Measurements from ENCODE around the gene TMPRSS13.
"Not testable (repeated sequence)": the region's sequence is repeated elsewhere in the genome, so short reads cannot be mapped to it uniquely, and the experiment has no call there.

The TMPRSS13 gene

DNA sequence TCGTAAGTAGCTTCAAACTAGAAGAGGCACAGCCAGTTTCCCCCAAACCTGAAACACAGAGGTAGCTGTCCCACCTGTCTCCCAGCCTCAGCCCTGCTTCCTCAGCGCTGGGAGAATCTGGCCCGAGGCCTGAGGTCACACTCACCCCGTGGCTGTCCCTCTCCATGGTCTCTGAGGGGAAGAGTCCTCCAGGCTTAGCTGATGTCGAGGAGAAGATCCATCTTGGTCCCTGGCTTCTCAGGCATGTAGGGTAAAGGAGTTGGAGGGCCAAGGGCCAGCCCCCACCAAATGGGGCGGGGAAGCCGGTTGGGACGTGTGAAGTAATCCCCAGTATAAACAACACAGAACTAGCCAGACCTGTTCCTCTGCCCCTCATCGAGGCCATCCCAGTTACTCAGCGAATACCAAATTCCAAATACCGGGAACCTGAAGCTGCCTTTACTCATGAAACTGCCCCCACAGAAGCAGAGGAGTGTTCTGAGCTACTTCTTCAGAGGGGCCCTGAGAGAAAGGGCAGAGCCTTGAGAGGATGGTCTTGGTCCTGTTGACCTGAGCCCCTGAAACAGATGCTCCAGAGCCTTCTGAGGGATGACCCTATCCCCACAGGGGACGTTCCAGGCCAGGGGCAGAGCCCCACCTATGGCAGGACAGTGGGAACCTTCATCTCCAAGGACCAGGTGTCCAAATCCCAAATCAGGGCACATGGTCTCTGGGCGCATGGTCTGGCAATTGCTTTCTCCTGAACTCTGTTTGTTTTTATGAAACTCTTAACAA, at the start of gene TMPRSS13:
Gene TMPRSS13 (minus strand): TSS at position 261 of the 774 bp plus-strand sequence. CDS start 95 bp downstream, at position 166.
- FAIRE-seq = no peak

DNA sequence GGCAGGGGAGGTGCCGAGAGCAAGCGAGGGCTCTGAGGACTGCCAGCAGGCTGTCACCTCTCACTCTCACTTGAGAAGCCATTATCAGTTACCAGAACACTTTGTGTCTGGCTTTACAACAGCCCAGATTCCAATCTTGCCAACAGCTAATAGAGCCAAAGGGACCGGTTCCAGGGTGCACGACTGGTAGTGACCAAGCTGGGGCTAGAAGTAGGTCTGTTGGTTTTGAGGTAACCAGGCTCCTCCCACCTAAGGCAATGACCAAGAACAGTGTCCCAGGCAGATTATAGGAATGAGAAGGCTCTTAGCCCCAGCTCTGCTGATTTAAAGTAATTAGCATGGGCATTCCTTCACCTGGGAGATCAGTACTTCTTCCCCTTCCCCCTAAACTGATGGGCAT, 49.8 kb upstream of the TMPRSS13 start:
- no peak for FAIRE-seq

GRCh38 chr11:117978291-117978910, 49.2 kb upstream of the TMPRSS13 start:
- not testable (repeated sequence) for FAIRE-seq

GRCh38 chr11:117977612-117978264, 48.5 kb upstream of the TMPRSS13 start:
- FAIRE-seq = not testable (repeated sequence)

DNA sequence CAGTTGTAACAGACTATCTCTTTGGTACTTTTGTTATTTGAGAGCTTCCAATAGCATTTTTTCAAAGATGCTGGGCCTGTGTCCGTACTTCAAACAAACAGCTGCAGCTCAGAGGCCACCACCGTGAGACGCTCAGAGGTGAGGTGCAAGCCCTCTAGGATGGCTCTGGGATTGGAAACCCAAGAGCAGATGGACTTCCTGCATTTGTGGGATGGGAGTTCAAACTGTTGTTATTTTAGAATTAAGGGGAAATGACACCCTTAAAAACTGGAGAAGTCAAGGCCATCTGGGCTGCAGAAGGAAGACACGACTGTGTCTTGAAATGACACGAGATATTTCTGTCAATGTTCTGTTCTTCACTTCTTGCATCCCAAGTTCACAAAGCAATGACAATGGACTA, 47.8 kb upstream of the TMPRSS13 start:
- FAIRE-seq = no peak

DNA sequence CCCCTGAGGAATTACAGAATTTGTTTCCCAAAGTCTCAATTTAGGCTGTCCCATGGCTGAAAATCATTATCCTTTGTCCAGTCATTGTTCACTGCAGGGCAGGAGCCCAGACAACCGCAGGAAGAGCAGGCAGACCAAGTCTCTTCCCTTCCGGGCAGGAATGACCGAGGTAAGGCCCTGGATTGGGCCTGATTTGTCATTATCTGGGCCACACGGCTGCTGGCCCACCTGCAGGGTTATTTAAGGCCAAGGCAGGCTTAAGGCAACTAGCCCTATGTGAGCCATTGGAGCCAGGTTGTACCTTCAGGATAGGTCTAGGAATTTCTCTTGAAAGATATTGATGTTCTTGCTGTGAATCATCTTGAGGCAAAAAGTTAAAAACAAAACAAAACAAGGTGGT, 47.2 kb upstream of the TMPRSS13 start:
- FAIRE-seq = no peak

DNA sequence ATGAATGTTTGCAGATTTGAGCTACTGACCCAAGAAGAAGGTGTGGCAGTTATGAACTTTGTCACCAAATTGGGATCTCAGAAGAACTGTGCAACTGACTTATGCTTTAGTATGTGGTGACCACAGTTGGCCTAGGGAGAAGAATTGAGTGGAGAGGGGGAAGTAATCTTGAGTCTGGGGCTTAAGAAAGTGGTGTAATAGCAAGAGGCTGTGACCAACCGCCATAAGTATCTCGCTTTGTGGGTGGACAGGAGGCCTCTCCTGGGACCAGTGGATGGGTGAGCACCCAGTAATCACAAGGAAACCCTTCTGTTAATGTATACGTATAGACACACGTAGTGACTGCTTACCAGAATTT, 44.3 kb upstream of the TMPRSS13 start:
- FAIRE-seq = no peak

DNA sequence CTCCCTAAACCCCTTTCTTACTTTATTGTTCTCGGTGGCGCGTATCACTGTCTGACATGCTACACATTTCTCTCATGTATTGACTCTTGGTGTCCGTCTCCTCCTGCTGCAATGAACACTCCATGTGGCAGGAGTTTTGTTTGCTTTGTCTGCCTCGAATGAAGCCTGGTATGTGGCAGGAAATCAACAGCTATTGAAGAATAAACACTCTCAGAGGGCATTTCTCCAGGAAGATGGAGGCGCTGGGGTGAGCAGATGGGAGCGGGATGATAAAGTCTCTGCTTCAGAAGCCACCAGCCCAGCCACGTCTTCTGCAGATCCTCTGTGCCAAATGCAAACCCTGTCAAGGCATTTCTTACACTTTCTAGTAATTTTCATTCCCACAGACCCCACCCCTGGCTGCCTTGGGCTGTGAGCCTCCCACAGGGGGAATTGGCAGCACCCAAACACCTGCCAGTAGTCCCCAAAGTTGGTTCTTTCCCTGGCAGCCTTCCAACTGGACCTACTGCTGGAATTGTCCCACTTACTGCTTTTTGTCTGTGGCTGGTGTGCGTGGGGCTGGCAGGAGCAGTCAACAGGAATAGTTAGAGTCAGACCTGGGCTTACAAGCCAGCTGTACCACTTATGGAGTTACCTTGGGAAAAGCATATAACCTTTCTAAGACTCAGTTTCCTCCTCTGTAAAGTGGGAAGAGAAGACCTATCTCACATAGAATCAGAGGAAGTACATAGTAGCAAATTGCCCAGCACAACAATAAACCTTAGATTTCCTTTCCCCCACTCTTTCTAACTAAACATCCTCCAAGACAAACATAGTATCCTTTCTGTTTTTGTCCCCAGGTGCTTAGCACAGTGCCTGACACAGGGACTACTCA, 43.7 kb upstream of the TMPRSS13 start:
- FAIRE-seq = no peak

- FAIRE-seq = no peak
These were observed 42.8 kb upstream of the TMPRSS13 start for GRCh38 chr11:117972044-117972443.

GRCh38 chr11:117970400-117971024, 41.3 kb upstream of the TMPRSS13 start:
- no peak for FAIRE-seq

DNA sequence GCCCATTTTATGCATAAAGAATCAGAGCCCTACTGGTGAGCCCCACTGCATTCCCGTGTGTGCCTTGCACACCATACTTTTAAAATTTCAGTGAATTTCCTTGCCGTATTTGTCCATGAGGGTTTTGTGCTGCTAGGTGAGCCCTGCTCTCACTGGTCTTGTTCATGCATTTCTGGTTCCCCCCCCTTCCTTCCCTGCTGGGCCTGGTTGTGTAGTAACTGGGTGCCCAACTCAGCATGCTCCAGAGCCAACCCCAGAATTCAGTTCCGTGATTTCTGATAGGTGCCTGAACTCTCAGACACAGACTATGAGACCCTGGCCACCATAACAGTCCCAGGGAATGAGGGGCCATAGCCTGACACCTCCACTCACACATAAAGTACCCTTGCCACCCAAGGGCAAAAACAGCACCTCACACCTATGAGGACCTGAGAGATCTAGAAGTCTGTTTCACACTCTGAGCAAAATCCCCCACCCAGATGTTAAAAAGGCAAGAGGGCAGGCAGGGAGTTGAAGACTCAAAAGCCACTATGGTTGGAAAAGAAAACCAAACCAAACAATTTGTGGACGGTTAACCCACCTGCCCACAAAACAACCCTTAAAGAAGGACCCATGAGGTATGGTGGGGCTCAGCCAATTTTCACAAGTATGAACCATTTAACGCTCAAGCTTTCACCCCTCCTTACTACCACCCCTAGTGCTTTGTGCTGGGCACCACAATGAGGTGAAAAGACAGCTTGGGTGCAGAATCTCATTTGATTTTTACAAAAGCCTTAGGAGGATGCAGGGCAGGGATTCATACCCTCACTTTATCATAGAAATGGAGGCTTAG, 40.2 kb upstream of the TMPRSS13 start:
- no peak for FAIRE-seq

GRCh38 chr11:117966908-117967307, 37.7 kb upstream of the TMPRSS13 start:
- FAIRE-seq = no peak

GRCh38 chr11:117962826-117963225, 33.6 kb upstream of the TMPRSS13 start:
- no peak for FAIRE-seq

GRCh38 chr11:117961896-117962295, 32.7 kb upstream of the TMPRSS13 start:
- FAIRE-seq = no peak

GRCh38 chr11:117960406-117960805, 31.2 kb upstream of the TMPRSS13 start:
- FAIRE-seq = no peak

DNA sequence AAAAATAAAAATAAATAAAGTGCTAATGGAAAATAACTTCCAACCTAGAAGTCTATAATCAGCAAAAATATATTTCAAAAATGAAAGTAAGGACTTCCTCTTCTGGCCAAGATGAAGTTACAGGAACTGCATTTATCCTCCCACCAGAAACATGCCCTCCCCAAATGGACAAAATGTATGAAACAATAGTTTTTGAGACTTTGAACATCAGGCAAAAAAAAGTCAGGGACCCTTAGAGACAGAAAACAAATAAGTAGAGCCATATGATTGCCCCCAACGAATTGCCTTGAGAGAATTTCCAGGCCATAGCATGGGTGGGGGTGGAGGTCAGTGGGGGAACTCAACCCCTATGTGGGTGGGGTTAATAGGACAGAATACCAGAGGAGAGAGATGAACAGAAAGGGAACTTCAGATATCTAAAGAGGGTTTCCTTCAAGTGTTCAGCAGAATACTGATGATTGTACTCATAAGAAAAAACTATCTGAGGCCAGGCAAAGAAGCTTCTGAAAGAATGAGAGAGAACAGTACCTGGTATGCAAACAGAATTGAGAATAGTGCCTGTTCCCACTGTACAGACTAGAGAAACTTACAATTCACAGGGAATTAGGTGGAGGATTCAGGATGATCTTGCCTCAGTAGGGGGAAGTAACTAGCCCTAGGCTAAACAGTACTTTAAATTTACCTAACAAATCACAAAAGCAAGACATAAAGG, 30.4 kb upstream of the TMPRSS13 start:
- no peak for FAIRE-seq

- no peak for FAIRE-seq
These were observed 29.7 kb upstream of the TMPRSS13 start for GRCh38 chr11:117958949-117959348.

DNA sequence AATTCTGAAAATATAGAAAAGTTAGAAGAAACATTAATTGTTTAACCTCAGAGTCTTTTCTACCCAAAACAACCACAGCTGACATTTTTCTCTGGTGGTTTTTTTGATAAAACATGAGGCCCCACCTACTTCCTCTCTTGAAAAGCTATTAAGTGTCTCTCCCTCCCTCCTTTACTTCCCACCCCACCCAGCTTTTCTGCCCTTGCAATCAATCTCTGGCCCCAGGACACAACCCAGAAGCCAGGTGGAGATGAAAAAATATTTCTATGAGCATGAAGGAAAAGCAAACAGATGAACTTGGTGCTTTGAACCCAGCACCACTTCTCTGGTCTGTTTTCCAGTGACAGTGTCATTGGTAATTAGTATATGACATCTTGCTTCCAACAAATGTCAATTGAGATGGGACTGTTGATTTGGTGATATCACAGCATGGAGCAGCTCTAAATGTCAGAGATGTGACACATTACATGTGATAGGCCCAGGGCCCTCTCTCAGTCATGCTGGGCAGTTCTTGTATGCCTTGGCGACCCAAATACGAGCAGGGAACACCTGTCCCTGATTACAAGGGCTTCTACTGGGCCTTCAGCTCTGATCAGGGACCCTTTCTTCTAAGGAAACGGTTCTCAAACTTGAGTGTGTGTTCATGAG, 23.9 kb upstream of the TMPRSS13 start:
- no peak for FAIRE-seq

DNA sequence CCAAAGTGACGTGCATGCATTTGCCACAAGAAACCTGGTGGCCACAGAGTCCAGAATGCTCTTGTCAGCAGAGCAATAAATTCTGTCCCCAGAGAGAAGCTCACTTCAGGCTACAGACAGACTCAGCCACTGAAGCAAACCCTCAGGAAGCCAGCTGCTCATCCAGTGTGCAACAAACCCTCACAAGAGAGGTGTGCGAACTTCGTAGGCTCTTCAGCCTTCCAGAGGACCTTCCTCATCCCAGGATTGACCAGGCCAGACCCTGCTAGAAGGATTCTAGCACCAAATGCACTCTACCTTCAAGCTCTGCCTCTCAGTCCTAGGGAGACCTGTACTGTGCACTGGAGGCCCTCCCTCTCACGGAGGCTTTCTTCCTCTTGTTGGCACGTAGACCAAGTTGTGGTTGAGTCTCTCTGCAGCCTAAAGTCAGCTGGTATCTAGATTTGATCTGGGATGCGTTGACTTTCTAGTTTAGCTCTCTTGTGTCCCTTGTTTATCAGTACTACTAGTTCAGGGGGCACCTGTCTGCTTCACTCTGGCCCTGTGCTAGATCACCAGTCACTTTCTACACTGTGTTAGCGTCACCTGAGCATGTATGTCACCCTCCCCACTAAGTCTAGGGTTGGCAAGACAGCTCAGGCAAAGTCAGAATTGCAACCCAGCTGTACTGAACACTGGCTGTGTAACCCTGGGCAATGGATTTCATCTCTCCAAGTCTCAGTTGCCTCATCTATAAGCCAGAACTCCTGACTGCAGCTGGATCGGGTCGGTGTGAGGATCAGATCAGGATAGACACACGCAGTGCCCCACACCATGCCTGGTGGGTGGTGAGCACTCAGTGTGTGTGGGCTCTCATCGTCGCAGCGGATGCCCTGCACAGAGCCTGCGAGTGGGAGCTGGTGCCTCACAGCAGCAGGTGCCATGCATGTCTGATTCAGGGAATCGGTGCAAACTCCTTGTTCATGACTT, 22.1 kb upstream of the TMPRSS13 start:
- FAIRE-seq = no peak

All from islet of Langerhans (tissue), 1 donor.